Gastroesophageal sphincter (tissue), 3 donors: ENCODE results near the gene MEIS2.

Experiments used
- EP300 ChIP-seq: sonication (generic); formaldehyde crosslinking; IDR thresholded peaks from one replicate; pipeline ENCODE4 v1.6.1; 2017; ENCODE audit warnings: antibody characterized with exemption, mild to moderate bottlenecking
- POLR2AphosphoS5 ChIP-seq: sonication (generic); formaldehyde crosslinking; IDR thresholded peaks from one replicate; pipeline ENCODE4 v1.6.1; 2017; ENCODE audit warnings: antibody characterized with exemption
- TF ChIP-seq, protein P1 (sequence below), 4 experiments: fragments of 200-600 bp in 2 of 4; fragments of 450-650 bp in 2 of 4; sonication (generic) in 1 of 4; IDR thresholded peaks; one replicate each; pipeline ENCODE4 v1.5.1; 2017 to 2019; ENCODE audit warnings: antibody characterized with exemption in 4 of 4, mild to moderate bottlenecking in 2 of 4, moderate library complexity in 2 of 4

DNA sequence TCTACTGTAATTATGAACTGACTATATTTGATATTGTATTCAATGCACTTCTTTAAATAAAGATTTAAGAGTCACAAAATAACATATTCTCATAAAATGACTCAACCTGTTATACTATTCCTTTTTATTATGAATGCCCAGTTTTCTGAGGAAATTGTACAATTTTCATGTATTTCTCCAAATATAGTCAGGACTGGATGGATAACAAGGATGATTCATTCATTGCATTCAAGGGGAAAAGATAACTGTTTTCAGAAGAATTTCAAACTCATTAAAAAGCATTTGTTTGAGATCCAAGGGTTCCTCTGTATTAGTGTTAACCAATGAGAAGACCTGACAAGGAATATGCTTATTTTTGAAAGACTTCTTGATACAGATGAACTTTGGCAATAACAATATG lies 163.7 kb downstream of the MEIS2 start:
- TF ChIP-seq, protein P1, sequence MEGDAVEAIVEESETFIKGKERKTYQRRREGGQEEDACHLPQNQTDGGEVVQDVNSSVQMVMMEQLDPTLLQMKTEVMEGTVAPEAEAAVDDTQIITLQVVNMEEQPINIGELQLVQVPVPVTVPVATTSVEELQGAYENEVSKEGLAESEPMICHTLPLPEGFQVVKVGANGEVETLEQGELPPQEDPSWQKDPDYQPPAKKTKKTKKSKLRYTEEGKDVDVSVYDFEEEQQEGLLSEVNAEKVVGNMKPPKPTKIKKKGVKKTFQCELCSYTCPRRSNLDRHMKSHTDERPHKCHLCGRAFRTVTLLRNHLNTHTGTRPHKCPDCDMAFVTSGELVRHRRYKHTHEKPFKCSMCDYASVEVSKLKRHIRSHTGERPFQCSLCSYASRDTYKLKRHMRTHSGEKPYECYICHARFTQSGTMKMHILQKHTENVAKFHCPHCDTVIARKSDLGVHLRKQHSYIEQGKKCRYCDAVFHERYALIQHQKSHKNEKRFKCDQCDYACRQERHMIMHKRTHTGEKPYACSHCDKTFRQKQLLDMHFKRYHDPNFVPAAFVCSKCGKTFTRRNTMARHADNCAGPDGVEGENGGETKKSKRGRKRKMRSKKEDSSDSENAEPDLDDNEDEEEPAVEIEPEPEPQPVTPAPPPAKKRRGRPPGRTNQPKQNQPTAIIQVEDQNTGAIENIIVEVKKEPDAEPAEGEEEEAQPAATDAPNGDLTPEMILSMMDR (IDR thresholded peaks at IDR 0.05) = no peak
- TF ChIP-seq POLR2AphosphoS5 (no peak), EP300 (no peak)
